Head of caudate nucleus (tissue), 42 donors: ENCODE results near the gene ALG9.
A peak's percentile ranks its signal among the peaks of the same experiment; 100 is the strongest.

Source experiments
- DNase-seq, 42 donors: peaks; one replicate each; pipeline versions ENCODE4 v3.0.0 to v3.0.0-alpha.2; 2020 to 2021; ENCODE audit warnings: mixed read lengths in 7 of 42
- intact Hi-C: fragments of 100-400 bp; cut with DNase I; formaldehyde crosslinking; loops from one replicate; pipeline ENCODE4 v1.15.0; 2022

The ALG9 gene

GRCh38 chr11:111759376-111759775 lies 112.0 kb downstream of the ALG9 start:
- DNase-seq = no peak
- intact Hi-C loops = no loop called here

DNA sequence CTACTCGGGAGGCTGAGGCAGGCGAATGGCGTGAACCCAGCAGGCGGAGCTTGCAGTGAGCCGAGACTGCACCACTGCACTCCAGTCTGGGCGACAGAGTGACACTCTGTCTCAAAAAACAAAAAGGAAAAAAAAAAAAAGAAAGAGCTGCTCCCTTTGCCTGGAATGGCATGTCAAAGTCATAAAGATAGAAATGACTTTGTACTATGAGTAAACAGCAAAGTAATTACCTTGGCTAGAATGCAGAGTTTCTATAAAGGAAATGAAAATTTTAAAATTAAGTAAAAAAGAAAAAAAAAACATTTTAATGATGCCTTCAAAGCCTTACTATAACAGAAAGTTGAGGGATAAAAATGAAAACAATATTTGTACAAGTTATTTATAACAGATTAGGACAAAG lies 115.3 kb downstream of the ALG9 start:
- no peak for DNase-seq
- intact Hi-C loops = no loop called here

- intact Hi-C loops = no loop called here
- DNase-seq = no peak
Measured at GRCh38 chr11:111749646-111750045, 121.7 kb downstream of the ALG9 start.

GRCh38 chr11:111748035-111748804 lies 123.2 kb downstream of the ALG9 start:
- intact Hi-C loops = no loop called here

GRCh38 chr11:111745719-111746504 lies 125.5 kb downstream of the ALG9 start:
- intact Hi-C loops = no loop called here
- DNase-seq = no peak

More at GRCh38 chr11:111748035-111748804, 123.2 kb downstream of the ALG9 start:
- DNase-seq = no peak

DNA sequence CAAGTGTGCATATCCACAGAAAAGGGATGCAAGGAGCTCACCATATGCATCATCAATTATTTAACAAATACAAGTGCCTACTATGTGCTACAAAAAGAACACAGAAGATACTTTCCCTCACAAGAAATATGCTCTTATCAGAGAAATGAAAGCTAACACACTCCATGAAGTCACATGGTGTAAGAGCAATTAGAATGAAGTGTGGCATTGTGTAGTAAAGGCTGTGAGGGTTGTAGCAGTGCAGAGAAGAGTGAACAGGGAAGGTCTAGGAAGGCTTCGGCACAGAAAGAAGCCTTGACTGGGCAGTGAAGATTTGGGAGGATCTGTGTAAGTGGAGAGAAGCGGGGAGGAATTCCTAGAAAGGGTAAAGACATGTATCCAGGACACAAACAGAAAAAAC lies 127.7 kb downstream of the ALG9 start:
- DNase-seq = no peak
- intact Hi-C loops = no loop called here

DNA sequence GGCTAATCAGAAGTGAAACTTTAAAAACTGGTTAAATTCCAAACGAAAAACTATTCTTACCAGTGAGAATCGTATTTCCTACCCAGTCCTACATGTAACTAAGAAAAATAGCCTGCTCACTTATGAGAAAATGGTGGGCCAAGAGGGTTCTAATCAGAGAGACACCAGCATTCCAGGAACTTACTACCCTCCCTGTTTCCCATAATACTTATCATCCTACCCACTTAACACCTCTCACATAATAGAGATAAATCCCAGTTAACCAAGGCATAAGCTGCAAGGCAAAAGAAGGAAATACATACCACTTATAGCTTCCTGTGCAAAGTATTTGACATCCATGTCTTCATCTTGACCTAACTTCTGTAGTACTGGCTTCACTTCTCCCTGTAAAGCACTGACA lies 129.6 kb downstream of the ALG9 start:
- intact Hi-C loops = no loop called here
- DNase-seq = no peak

DNA sequence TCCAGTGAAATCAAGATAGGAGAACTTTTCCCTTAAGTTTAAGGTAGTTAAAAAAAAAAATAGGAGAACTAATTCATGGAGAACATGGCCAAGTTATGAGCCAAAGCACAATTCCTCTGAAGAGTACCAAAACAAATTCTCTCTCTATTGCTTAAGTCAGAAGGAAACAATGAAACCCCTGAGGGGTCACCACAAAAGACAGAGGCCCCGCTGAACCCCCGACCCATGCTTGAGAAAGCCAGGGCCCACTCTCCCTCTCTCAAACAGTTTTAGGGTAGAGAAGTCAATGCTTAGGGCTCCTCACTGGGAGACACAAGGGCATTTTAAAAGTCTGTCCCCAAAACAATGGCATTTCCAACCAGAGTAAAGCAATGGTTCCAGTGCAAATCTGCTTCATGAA lies 132.1 kb downstream of the ALG9 start:
- intact Hi-C loops = no loop called here

DNA sequence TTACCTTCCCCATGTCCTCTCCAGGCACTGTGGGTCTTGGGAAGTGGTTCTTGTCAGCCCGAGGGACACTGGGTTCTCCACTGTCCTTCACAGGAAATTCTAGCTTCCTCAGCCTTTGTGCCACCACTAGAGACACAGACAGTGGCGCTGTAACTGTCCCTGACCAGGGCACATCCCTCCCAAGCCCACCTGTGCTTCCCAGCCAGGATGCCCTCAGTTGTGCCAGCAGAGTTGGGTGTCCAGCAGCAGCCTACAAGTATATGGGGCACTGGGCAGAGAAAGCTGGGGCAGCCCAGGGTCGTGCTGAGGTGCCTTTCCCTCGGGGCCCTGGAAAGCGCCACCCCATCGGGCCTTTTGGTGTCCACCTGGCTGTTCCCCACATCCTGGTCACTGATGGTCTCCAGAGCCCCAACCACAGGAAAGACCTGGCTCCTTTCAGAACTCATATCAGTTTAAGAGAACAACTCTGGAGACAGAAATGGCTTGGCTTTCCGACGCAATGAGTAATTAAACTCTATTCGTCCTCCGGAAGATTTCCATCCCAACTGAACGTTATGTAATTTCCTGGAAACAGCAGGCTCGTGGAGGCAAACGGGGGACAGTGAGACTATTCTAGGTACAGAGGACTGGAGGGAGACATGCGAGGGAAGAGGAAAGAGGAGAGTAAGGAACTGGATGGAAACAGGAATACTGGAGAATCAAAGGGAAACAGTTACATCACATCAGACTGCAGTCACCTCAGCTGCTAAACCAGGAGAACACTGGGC lies 133.8 kb downstream of the ALG9 start:
- intact Hi-C loops = no loop called here
- DNase-seq = peak in 20 of 42 donors; percentile 34 to 81 (median 56)

More for the DNA sequence above, 132.1 kb downstream of the ALG9 start:
- no peak for DNase-seq

GRCh38 chr11:111736621-111737443 lies 134.5 kb downstream of the ALG9 start:
- peak in 17 of 42 donors; percentile 26 to 66 (median 40) for DNase-seq
- intact Hi-C loops = no loop called here
